Cerebellar cortex (tissue), 1 donor: ENCODE results near the gene GNAT1.

ENCODE experiments used
- DNase-seq: peaks from one replicate; pipeline ENCODE4 v3.0.0-alpha.2; 2015; ENCODE audit warnings: low spot score

GNAT1 gene

DNA sequence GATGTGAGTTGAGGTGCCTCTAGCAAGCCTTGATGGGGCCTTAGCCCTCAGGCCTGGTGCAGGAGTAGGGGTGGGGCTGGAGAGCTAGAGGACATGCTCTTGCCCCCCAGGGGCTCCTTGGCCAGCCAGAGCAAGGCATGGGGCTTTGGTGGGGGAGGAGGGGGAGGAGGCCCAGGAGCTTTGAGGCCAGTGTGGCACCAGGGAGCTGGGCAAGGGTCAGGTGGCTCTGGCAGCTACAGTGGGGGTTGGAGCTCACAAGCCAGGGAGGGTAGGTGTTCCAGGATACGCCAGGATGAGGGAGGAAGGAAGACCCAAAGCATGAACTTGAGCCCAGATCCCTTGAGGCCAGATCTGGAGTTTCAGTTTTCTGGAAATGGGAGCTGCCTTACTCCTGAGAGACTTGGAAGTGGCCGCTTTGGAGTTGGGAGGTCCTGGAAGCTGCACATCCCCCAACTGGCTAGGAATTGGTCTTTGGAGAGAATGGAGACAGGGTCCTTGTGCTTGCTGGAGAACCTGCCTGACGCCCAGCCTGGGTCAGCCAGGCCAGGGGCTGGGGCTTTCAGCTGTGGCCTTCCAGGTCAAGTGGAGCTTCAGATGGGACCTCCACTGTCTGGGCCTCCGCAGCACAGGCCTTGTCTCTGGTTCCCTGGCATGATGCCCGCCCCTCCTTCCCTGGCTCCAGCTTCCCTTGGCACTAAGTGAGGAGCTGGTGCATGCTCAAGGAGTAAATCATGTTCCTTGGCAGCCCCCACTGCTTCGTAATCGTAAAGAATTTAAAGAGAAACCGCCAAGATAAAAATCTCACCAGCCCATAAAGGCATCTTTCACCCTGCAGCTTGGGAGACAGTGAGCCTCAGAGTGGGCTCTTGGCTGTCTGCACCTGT, 27.6 kb upstream of the GNAT1 start:
- DNase-seq: peak; percentile 61

GRCh38 chr3:50164481-50164880, 26.9 kb upstream of the GNAT1 start:
- DNase-seq: no peak

GRCh38 chr3:50164984-50165909, 26.2 kb upstream of the GNAT1 start:
- DNase-seq: peak; percentile 46

GRCh38 chr3:50165910-50166538, 25.4 kb upstream of the GNAT1 start:
- DNase-seq: no peak

DNA sequence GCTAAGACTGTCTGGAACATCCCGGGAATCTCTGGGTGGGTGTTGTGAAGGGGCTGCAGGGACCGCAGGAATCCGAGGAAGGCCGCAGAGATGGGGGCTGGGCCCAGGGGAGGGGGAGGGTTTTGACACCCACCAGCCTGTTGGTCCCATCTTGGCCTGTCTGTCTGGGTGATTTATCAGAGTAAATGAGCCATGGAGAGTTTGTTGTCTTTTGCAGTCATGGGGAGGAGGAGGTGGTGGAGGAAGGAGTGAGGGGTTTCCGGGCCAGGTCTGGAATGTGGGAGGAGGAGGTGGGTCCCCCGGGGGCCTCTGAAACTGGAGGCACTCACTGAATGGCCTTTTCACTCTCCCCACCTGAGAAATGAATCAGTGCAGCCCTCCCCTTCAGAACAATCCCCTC, 24.8 kb upstream of the GNAT1 start:
- no peak for DNase-seq

- DNase-seq: no peak
Measured at GRCh38 chr3:50167069-50167840, 24.2 kb upstream of the GNAT1 start.

GRCh38 chr3:50167841-50168209, 23.6 kb upstream of the GNAT1 start:
- DNase-seq: no peak

GRCh38 chr3:50168388-50168787, 23.0 kb upstream of the GNAT1 start:
- no peak for DNase-seq

DNA sequence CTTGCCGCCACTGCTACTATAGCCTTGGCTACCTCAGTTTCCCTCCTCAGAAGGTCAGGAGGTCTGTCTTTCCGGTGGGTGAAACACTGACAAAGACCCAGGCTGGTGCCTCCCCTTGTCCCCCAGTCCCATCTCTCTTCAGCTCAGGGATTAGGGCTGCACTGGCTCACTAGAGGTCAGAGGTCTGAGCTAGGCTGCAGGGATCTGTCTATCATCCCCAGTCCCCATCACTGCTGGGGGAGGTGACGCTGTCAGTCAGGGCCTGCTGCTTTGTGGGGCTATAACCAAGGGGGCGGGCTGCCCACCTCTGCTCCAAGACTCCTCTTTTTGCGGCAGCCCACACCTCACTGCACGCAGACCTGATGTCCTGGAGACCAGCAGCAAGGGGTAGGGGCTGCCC, 22.6 kb upstream of the GNAT1 start:
- no peak for DNase-seq

- no peak for DNase-seq
Measured at GRCh38 chr3:50169232-50169832, 22.1 kb upstream of the GNAT1 start.

GRCh38 chr3:50169858-50170257, 21.6 kb upstream of the GNAT1 start:
- DNase-seq: no peak

GRCh38 chr3:50170689-50171088, 20.7 kb upstream of the GNAT1 start:
- DNase-seq: no peak

DNA sequence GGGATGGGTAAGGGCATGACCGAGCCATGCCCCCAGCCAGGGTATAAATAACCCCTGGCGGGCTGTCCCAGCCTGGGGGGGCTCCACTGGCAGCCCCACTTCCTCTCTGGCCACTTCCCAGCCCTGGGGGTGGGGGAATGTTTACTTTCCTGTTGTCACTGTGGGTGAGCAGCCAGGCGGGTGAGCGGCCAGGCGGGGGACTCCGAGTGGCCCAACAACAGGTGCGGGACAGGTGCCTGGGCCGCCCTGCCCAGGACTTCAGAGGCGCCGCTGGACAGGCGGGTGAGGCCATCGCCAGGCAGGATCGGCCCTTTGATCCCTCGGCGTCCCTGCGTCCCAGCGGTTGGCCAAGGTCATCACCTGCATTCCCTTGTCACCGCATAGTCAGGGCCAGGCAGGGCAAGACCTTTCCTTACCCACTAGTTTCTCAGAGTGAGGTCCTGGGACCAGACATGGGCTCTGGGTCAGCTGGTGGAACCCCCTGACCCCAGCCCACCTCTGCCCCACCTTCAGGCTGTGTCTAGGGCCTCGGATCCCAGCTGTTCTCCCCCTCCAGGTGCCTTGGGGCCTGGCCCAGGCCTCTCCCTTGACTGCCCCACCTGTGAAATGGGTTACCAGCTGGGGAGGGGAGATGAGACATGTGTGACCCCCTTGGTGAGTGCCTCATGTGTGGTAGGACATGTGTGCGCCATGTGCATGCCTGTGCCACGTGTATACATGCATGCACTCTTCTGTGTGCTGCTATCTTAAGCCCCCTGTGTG, 19.7 kb upstream of the GNAT1 start:
- no peak for DNase-seq

- no peak for DNase-seq
Measured at GRCh38 chr3:50172626-50173220, 18.7 kb upstream of the GNAT1 start.

DNA sequence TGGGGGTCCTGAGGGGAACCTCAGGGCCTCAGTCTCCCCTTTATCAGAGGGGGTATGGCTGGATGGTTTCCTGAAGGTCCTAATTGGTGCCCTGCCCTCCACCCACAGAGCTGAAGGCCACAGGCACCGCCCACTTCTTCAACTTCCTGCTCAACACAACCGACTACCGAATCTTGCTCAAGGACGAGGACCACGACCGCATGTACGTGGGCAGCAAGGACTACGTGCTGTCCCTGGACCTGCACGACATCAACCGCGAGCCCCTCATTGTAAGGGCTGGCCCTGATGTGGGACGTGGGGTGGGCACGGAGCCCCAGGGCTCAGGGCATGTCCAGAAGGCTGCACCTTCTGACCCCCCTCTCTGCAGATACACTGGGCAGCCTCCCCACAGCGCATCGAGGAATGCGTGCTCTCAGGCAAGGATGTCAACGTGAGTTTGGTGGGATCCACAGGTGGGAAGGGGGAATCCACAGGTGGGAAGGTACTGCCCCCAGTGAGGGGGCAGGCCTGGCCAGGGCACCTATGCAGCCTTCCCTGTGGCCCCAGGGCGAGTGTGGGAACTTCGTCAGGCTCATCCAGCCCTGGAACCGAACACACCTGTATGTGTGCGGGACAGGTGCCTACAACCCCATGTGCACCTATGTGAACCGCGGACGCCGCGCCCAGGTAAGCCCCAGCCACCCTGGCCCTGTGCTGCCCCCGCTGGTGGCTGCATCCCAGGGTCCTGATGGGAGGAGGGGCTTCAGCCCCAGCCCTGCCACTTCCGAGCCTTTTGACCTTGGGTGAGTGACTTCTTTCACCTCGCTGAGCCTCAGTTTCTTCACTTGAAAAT, 17.5 kb upstream of the GNAT1 start:
- no peak for DNase-seq

DNA sequence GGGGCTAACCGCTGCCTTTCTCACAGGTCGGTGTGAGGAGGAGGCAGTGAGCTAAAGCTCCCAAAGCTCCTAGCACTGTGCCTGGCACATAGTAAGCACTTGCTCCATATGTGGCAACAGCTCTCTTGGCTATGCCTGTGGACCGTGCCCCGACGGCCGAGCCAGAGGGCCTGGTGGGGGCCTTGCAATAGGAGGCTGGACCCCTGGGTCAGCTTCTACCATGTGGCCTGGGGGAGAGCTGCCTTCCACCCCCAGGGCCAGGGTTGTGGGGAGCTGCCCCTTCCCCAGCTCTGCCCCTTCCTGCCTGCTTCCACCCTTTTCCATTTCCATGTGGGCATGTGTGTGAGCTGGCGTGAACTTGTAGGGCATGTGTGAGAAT, 16.9 kb upstream of the GNAT1 start:
- DNase-seq: no peak

- no peak for DNase-seq
Measured at GRCh38 chr3:50174947-50175524, 16.4 kb upstream of the GNAT1 start.

DNA sequence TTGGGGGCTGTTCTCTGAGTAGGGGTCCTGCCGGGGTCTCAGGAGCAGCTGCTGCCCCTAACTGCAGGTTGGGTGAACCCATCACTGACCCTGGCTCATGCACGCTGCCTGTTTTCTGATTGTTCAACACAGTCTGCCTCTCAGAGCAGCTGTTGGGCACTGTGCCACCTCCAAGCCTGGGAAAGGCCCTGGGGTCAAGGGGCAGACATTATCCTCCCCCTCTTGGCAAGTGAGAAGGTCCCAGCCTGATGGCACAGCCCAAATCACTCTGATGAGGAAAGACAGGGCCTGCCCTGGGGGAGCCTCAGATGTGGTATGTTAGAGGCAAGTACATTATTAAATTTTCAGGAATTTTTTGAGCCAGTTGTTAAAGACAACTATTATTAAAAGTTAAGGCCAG, 14.1 kb upstream of the GNAT1 start:
- no peak for DNase-seq

- DNase-seq: no peak
Measured at GRCh38 chr3:50179710-50180109, 11.7 kb upstream of the GNAT1 start.
